CD4-positive, alpha-beta T cell treated with Interferon gamma for 1 hour (primary cell): ENCODE data around the gene CELF5.
"Not testable (repeated sequence)": the region's sequence is repeated elsewhere in the genome, so short reads cannot be mapped to it uniquely, and the experiment has no call there.

Experiments
- DNase-seq: peaks from one replicate; pipeline ENCODE4 v3.0.0-alpha.2; 2020

The CELF5 gene

GRCh38 chr19:3190921-3191805, 33.3 kb upstream of the CELF5 start:
- DNase-seq: no peak

- DNase-seq: not testable (repeated sequence)
These were observed 32.7 kb upstream of the CELF5 start for GRCh38 chr19:3191806-3192104.

GRCh38 chr19:3192228-3192635, 32.2 kb upstream of the CELF5 start:
- no peak for DNase-seq

- DNase-seq: no peak
These were observed 31.8 kb upstream of the CELF5 start for GRCh38 chr19:3192684-3193083.

- no peak for DNase-seq
These were observed 31.0 kb upstream of the CELF5 start for GRCh38 chr19:3193256-3194105.

- DNase-seq: no peak
These were observed 30.1 kb upstream of the CELF5 start for GRCh38 chr19:3194106-3195087.

GRCh38 chr19:3196064-3196932, 28.2 kb upstream of the CELF5 start:
- DNase-seq: no peak

- DNase-seq: no peak
These were observed 27.6 kb upstream of the CELF5 start for GRCh38 chr19:3196933-3197205.

- no peak for DNase-seq
These were observed 25.4 kb upstream of the CELF5 start for GRCh38 chr19:3198901-3199700.

GRCh38 chr19:3201072-3201700, 23.3 kb upstream of the CELF5 start:
- DNase-seq: no peak

GRCh38 chr19:3201911-3202310, 22.6 kb upstream of the CELF5 start:
- no peak for DNase-seq

- DNase-seq: no peak
These were observed 22.1 kb upstream of the CELF5 start for GRCh38 chr19:3202346-3202745.

- DNase-seq: not testable (repeated sequence)
These were observed 21.6 kb upstream of the CELF5 start for GRCh38 chr19:3202895-3203294.

GRCh38 chr19:3203805-3204645, 20.4 kb upstream of the CELF5 start:
- no peak for DNase-seq

GRCh38 chr19:3204646-3205275, 19.7 kb upstream of the CELF5 start:
- DNase-seq: no peak

- DNase-seq: no peak
These were observed 18.1 kb upstream of the CELF5 start for GRCh38 chr19:3206216-3206953.

GRCh38 chr19:3207461-3208242, 16.8 kb upstream of the CELF5 start:
- DNase-seq: no peak
